Fibroblast of the aortic adventitia (primary cell): Measurements from ENCODE around the gene PJVK. TPM values are rescaled to one million over a fixed set of nuclear protein-coding genes. Genes with fewer than 3 reads are reported as not detected.

Experiments used
- DNase-seq: peaks from one replicate; pipeline ENCODE4 v3.0.0-alpha.2; 2010; ENCODE audit warnings: low read depth
- H3K4me3 ChIP-seq: 2 replicates; pipeline ENCODE4 v1.5.1; 2011; ENCODE audit warnings: low read depth, mild to moderate bottlenecking, control low read depth, low read length, moderate library complexity
- total RNA-seq: library from RNA; depleted of rRNA; stranded (reverse); fragments of >200 nt; gene quantifications from 2 replicates; pipeline ENCODE4 v1.2.3, GENCODE V29; 2012; ENCODE audit warnings: low replicate concordance
- TF ChIP-seq, protein P1 (sequence below): IDR thresholded peaks from 2 replicates; pipeline ENCODE4 v1.5.1; 2011; ENCODE audit warnings: mild to moderate bottlenecking, low read length, control low read depth, inconsistent platforms; ENCODE audit not compliant: insufficient read depth

PJVK gene
- total RNA-seq, 1 donor, result 1.6 TPM

DNA sequence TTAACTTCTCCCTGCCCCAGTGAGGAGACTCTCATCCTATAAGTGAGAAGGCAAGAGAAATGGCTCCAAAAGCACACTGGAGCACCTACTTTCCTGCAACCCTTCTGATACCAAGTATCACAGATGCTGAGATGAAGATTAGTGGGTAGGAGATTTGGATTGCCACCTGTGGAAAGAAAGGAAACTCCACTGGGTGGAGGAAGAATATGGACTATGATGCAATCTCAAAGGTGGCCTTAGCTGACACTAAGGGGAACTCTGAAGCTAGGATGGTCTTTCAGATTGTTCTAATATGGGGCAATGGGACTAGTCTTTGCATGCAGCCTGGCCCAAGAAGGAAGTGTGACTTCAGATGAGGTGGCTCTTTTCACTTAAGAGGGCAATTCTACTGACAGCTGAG lies 21.8 kb upstream of the PJVK start:
- TF ChIP-seq, protein P1, sequence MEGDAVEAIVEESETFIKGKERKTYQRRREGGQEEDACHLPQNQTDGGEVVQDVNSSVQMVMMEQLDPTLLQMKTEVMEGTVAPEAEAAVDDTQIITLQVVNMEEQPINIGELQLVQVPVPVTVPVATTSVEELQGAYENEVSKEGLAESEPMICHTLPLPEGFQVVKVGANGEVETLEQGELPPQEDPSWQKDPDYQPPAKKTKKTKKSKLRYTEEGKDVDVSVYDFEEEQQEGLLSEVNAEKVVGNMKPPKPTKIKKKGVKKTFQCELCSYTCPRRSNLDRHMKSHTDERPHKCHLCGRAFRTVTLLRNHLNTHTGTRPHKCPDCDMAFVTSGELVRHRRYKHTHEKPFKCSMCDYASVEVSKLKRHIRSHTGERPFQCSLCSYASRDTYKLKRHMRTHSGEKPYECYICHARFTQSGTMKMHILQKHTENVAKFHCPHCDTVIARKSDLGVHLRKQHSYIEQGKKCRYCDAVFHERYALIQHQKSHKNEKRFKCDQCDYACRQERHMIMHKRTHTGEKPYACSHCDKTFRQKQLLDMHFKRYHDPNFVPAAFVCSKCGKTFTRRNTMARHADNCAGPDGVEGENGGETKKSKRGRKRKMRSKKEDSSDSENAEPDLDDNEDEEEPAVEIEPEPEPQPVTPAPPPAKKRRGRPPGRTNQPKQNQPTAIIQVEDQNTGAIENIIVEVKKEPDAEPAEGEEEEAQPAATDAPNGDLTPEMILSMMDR, result no peak
- no peak for DNase-seq
- no peak overlapping the region for H3K4me3 ChIP-seq

DNA sequence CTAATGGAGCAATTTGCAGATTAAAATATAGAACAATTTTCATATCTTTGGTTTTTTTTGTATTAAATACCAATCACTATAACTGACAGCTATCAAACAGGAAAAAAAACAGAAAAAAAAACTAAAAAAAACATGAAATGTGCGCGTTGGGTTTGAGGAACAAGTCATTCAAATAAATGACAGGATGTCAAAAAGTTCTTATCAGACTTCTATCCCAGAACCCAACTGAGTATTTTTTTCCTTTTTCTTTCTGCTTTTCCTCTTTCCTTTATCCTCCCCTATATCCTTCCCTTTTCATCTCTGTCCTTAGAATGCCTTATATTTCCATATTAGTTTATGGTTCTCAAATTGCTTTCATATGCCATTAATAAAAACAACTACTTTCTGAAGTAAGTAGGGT lies 14.5 kb upstream of the PJVK start:
- no peak for DNase-seq
- TF ChIP-seq, protein P1, result no peak
- H3K4me3 ChIP-seq, result no peak overlapping the region

DNA sequence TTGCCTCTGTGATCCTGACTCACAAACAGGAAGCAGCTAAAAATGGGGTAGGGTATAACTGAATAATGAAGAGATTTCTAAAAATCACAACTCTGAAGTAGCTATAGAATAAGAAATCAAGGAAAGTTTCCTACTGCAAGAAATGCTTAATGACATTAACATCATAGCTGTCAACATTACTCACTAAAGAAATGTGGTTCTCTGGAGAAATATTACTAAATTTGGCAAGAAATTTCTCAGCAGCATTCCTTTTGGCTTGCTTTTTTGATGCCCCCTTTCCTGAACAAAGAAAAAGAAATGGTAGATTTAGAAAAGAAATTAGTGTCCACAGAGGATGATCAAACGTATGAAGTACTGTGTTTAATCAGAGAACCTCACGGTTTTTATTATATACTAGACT lies 9.8 kb upstream of the PJVK start:
- TF ChIP-seq, protein P1, result no peak
- DNase-seq, result no peak
- no peak overlapping the region for H3K4me3 ChIP-seq

DNA sequence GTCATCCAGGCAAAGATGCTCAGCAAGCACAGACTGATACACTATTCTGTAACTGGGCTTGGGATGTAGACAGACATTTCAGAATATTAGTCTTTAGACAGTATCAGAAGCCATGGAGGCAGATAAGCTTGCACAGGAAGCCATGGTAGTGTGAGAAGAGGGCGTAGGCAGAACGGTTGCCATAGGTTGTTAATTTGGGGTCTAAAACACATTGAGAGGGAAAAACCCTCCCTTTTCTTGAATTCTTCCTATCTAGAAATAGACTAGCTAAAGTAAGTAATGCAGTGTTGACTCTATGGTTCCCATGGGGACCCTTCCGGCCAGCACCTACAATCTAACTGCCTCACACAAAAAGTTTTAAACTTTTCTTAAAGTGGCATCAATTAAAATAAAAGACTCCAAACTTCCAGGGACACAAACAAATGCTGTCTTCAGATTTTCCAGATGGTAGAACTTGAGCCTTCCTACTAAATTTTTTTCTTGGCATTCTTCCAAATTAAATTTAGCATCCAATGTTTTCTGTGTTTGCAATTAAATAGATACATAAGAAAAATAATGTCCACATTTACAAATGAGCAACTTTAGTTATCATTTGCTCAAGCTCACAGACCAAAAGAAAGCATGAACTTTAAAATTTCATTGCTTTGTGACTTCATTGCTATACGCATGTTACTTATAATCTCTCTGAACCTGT lies 2.1 kb upstream of the PJVK start:
- TF ChIP-seq, protein P1, result no peak
- H3K4me3 ChIP-seq, result no peak overlapping the region
- peak; percentile 2 for DNase-seq

DNA sequence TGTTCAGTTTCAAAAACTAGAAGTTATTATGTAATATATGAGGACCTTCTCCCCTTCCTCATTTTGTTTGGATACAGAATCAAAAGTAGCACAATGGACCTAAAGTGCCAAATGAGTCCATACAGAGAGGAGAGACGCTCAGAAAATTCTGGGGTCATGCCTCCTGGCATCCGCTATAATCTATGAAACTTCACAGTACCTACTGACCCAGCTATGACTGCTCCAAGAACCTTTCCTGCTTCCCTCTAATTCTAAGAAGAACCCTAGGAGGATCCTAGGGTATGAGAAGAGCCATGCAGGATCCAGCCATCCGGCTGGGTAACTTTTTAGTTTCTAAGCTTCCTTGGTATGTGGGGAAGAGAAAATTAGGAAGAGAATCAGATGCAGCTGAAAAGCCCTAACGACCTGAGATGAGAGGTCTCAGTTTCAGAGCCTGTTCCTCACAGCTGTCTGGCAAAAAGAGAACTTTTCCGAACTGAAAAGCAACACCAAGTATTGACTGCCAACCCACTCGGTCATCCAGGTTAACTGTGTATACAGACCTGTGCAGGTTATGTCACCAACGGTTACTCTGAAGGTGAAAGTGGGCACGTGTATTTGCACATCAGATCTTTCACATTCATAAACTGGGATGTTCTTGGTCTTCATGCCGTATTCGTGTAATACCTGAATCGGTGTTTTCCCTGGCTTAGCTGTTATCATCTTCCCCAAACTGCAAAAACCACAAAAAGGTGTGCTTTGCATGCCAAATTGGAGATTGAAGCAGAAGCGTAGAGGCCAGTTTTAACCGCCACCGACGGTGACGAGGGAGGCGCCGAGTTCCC lies 1.3 kb upstream of the PJVK start:
- TF ChIP-seq, protein P1, result no peak
- H3K4me3 ChIP-seq, result peak overlapping the region; percentile 89
- DNase-seq, result peak; percentile 16

DNA sequence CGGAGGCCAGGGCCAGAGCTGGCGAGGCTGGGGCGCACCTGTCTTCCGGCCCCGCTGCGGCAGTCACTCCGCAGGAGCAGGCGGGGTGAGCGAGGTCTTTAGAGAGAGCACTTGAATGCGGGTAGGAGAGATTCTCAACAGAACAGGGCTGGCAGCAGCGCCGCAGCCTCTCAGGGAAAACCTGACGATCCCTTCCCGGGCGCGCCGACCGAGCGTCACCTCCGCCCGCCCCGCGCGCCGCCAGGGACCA lies 729 bp upstream of the PJVK start:
- DNase-seq, result no peak
- peak overlapping the region; percentile 89 for H3K4me3 ChIP-seq
- TF ChIP-seq, protein P1, result no peak
